HepG2 (cell line): ENCODE measurements around the gene PARP3.

ENCODE experiments used
- CTCF ChIP-seq: sonication (generic); formaldehyde crosslinking; IDR thresholded peaks from 2 replicates; pipeline ENCODE4 v1.5.0; 2020; ENCODE audit warnings: mild to moderate bottlenecking, missing genetic modification reagents, moderate library complexity
- ERF ChIP-seq: IDR thresholded peaks from 2 replicates; pipeline ENCODE4 v1.6.1; 2018; ENCODE audit warnings: missing biosample characterization, missing genetic modification reagents
- ESRRA ChIP-seq: sonication (generic); formaldehyde crosslinking; IDR thresholded peaks from 2 replicates; pipeline ENCODE4 v1.5.1; 2020; ENCODE audit warnings: mild to moderate bottlenecking, low read depth, missing genetic modification reagents
- GPN1 ChIP-seq: sonication (generic); formaldehyde crosslinking; IDR thresholded peaks from 2 replicates; pipeline ENCODE4 v1.5.1; 2020; ENCODE audit warnings: missing genetic modification reagents, borderline replicate concordance
- MAF1 ChIP-seq: sonication (generic); formaldehyde crosslinking; IDR thresholded peaks from 2 replicates; pipeline ENCODE4 v1.5.0; 2020; ENCODE audit warnings: missing genetic modification reagents, borderline replicate concordance
- NCOR1 ChIP-seq: fragments of 200-600 bp; sonication (generic); IDR thresholded peaks from 2 replicates; pipeline ENCODE4 v1.7.0; 2017; ENCODE audit warnings: antibody characterized with exemption, low read length, borderline replicate concordance
- PAXIP1 ChIP-seq: sonication (generic); formaldehyde crosslinking; conservative IDR thresholded peaks from 2 replicates; pipeline ENCODE4 v1.4.0; 2020; ENCODE audit warnings: mild to moderate bottlenecking, missing genetic modification reagents, moderate library complexity
- POLR2A ChIP-seq, 2 experiments: IDR thresholded peaks; 2 replicates each; pipeline ENCODE4 v1.6.1; 2011; ENCODE audit warnings: low read depth in 2 of 2, low read length in 2 of 2, mild to moderate bottlenecking in 1 of 2, moderate library complexity in 1 of 2; ENCODE audit not compliant: insufficient read depth in 1 of 2
- YY1 ChIP-seq: IDR thresholded peaks from 2 replicates; pipeline ENCODE4 v1.6.1; 2011; ENCODE audit warnings: low read length, low read depth, moderate library complexity, mild to moderate bottlenecking; ENCODE audit not compliant: insufficient read depth, insufficient replicate concordance
- TF ChIP-seq, protein P1 (sequence below): sonication (generic); formaldehyde crosslinking; IDR thresholded peaks from 2 replicates; pipeline ENCODE4 v1.5.1; 2020; ENCODE audit warnings: missing genetic modification reagents, mild to moderate bottlenecking, borderline replicate concordance

DNA sequence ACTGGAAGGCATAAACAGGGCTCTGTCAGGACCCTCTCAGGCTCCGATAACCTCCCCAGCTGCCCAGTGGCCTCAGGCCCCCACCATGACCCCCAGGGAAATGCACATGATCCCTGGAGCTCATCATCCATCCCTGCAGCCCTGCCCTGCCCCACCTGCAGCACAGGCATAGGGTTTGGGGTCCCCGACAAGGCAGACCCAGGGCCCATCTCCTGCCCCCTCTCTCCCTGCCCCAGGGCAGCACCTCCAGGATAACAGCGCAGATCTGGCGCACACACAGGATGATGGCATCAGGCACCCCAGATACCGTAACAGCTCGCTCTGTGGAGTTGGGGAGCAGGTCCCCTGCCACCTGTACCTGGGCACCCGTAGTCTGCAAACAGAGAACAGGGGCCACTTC lies 17.5 kb downstream of the PARP3 start:
- TF ChIP-seq CTCF (CRISPR knock-in tag) (no peak), PAXIP1 (no peak), NCOR1 (no peak), POLR2A (IDR thresholded peaks at IDR 0.05; ENCODE audit: insufficient read depth in 1 of 2, low read depth in 2 of 2, low read length in 2 of 2) (no peak), ESRRA (CRISPR knock-in tag) (no peak), MAF1 (no peak), GPN1 (CRISPR knock-in tag) (no peak), YY1 (no peak), ERF (CRISPR knock-in tag) (no peak)
- TF ChIP-seq, protein P1, sequence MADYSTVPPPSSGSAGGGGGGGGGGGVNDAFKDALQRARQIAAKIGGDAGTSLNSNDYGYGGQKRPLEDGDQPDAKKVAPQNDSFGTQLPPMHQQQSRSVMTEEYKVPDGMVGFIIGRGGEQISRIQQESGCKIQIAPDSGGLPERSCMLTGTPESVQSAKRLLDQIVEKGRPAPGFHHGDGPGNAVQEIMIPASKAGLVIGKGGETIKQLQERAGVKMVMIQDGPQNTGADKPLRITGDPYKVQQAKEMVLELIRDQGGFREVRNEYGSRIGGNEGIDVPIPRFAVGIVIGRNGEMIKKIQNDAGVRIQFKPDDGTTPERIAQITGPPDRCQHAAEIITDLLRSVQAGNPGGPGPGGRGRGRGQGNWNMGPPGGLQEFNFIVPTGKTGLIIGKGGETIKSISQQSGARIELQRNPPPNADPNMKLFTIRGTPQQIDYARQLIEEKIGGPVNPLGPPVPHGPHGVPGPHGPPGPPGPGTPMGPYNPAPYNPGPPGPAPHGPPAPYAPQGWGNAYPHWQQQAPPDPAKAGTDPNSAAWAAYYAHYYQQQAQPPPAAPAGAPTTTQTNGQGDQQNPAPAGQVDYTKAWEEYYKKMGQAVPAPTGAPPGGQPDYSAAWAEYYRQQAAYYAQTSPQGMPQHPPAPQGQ, result no peak
